Measurements from ENCODE around the gene FHOD3.

DNA sequence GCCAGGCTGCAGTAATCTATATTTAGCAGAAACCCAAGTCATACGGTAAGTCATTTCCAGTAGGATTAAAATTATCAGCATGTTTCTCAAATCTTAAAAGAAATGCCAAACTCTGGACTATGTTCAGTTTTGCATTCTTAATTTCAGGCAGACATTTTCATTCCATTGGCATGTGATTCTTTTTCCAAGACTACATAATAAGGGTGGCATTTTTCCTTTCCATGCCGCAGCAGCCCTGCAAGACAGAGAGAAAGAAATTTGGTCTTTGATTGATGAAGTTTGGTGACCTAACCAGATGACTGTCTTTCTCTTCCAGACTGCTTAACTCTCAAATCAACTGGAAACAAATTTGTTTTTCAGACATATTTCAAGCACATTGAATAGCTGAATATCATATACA lies 118.1 kb downstream of the FHOD3 start:
- TF ChIP-seq POLR2A (IDR thresholded peaks at IDR 0.05; ENCODE audit: low read length): no peak
- no peak for TF ChIP-seq GATA1 (IDR thresholded peaks at IDR 0.05; ENCODE audit: low read depth, low read length)
